D341Med (cell line): ENCODE data around the gene F2RL3.

Experiments used
- DNase-seq: peaks from one replicate; pipeline ENCODE4 v3.0.0; 2012; ENCODE audit warnings: low spot score

The F2RL3 gene

GRCh38 chr19:16894080-16894479, 5.3 kb downstream of the F2RL3 start:
- no peak for DNase-seq

- DNase-seq, result no peak
Measured at GRCh38 chr19:16895467-16896145, 6.8 kb downstream of the F2RL3 start.

GRCh38 chr19:16896146-16897028, 7.6 kb downstream of the F2RL3 start:
- DNase-seq, result peak; percentile 64

DNA sequence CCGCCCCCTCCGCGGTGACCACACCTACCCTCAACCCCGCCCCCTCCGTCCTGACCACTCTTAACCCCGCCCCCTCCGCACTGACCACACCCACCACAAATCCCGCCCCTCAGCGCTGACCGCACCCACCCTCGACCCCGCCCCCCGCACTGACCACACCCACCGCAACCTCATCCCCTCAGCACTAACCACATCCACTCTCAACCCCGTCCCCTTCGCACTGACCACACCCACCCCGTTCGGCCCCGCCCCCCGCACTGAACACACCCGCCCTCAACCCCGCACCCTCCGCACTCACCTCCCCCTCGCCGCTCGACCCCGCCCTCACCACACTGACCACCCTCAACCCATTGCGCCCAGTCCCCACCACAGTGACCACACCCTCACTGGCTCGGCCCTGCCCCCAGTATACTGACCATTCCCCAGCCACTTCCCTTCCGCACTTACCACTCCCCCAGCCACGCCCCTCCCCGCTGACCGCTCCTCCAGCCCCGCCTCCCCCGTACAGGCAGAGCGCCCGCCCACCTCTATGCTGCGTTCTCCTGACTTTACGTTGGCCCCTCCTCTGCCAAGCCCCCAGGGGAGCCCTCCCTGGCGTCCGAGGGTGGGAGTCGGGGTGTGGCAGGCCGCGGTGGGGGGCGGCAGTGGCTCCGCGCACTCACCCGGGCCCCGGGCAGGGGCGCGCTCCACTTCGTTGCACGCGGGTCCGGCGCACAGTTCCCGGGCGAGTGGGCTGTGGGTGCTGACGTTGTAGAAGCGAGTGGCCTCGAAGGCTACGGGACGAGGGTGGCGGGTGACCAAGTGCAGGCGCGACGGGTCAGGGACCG, 8.4 kb downstream of the F2RL3 start:
- peak; percentile 90 for DNase-seq

- peak; percentile 64 for DNase-seq
Measured at GRCh38 chr19:16897856-16898161, 9.0 kb downstream of the F2RL3 start.

GRCh38 chr19:16898361-16899015, 9.7 kb downstream of the F2RL3 start:
- no peak for DNase-seq

DNA sequence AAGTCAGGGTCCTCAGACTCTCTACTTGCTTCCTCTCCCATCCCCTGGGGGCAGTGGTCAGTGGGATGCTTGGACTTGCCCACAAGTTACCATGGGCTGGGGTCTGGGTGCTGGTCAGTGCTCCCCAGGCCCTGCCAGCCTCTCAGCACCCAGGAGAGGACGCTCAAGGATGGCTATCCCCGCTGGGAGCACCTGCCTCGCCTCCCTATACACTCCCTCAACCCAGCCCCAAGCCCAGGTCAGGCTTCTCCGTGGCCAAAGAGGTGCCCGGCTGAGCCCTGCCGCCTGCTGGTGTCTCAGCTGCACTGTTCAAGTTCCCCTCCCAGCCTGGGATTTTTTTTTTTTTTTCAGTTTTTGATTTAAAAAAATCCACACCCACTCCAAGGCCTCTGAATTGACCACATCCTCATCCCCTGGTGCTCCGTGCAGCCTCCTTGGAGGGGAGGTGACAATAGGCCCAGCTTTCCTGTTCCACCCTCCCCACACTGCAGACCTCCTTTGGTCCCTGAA, 10.8 kb downstream of the F2RL3 start:
- peak; percentile 64 for DNase-seq

- DNase-seq, result no peak
Measured at GRCh38 chr19:16901491-16902175, 12.8 kb downstream of the F2RL3 start.

GRCh38 chr19:16902545-16902944, 13.7 kb downstream of the F2RL3 start:
- DNase-seq, result no peak

DNA sequence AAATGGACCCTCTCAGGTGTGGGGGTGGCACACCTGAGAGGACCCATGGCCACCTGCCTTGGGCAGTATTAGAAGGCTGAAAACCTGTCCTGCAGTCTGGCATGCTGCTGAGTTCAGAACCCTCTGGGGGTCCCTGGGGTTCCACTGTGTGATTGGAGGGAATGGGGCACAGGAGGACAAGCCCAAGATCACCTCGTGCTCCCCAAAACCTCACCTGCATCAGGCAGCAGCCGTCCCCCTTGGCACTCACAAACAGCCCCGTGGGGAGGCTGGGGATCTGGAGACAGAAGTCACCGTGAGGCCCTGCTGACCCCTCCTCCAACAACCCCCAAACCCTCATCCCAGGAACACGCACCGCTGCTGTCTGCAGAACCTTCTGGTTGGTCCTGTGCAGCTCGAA, 14.5 kb downstream of the F2RL3 start:
- DNase-seq, result no peak

DNA sequence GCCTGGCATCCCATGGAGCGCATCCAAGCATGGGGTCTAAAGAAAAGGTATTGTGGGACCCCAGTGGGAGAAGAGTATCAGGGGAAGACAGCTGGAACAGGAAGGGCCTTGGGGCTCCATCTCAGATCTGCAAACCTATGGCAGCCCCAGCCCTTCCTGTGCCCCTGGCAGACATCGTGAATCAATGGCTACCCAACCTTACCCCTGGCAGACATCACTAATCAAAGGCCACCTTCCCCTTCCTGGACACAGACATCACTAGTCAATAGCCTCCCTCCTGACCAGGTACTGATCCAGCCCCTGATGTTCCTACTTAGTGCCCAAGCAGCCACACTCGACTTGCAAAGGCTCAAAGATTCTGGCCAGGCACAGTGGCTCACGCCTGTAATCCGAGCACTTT, 15.8 kb downstream of the F2RL3 start:
- no peak for DNase-seq

- peak; percentile 15 for DNase-seq
Measured at GRCh38 chr19:16908759-16909158, 20.0 kb downstream of the F2RL3 start.

GRCh38 chr19:16911046-16911445, 22.2 kb downstream of the F2RL3 start:
- DNase-seq, result no peak

DNA sequence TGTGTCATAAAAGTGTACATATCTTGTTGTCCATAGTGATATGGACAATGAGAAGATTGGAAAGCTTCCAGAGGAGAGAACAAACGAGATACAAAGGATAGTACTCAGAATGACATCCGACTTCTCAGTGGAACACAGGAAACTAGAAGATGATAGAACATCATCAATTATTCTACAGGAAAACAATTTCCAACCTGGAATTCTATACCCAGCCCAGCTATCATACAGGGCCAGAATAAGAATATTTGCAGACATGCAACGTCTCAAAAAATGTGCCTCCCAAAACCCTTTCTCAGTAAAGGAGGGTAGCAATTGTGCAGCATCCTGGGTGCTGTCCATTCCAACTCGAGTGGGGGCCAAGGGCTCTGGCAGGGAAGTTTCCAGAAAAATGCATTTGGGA, 24.0 kb downstream of the F2RL3 start:
- DNase-seq, result no peak

GRCh38 chr19:16914421-16914820, 25.6 kb downstream of the F2RL3 start:
- no peak for DNase-seq

DNA sequence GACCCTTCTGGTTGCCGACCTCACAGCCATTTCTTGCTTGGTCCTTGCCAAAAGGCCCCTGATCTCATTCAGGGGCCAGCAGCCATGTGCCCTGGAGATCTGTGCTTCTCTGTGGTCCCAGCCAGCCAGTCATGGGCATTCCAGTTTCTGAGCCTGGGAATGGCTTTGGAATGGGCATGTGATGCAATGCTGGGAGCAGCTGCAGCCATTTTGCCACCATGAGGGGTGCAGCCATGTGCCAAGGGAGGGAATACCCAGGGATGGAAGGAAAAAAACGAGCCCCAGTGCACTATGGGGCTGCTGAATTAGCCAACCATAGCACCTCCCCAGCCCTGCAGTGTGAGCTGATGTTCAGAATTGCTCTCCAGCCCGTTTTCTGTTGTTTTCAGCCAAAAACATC, 26.3 kb downstream of the F2RL3 start:
- no peak for DNase-seq

GRCh38 chr19:16915734-16916133, 26.9 kb downstream of the F2RL3 start:
- no peak for DNase-seq

GRCh38 chr19:16917401-16917800, 28.6 kb downstream of the F2RL3 start:
- no peak for DNase-seq

DNA sequence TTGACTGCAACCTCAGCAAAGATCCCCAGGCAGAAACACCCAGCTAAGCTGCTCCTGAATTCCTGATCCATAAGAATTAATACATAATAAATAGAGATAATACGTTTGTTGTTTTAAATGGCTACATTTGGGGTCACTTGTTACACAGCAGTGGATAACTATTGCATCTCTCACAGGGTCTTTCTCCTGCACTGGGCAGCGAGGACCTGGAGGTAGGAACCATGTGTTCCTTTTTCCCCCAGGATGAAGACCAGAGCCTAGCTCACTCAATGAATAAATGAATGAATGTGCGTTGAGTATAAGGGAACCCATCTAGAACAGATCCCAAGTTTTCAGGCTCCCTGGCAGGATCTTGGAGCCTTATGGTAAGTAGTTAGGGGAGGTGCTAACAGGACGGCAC, 30.7 kb downstream of the F2RL3 start:
- DNase-seq, result no peak

DNA sequence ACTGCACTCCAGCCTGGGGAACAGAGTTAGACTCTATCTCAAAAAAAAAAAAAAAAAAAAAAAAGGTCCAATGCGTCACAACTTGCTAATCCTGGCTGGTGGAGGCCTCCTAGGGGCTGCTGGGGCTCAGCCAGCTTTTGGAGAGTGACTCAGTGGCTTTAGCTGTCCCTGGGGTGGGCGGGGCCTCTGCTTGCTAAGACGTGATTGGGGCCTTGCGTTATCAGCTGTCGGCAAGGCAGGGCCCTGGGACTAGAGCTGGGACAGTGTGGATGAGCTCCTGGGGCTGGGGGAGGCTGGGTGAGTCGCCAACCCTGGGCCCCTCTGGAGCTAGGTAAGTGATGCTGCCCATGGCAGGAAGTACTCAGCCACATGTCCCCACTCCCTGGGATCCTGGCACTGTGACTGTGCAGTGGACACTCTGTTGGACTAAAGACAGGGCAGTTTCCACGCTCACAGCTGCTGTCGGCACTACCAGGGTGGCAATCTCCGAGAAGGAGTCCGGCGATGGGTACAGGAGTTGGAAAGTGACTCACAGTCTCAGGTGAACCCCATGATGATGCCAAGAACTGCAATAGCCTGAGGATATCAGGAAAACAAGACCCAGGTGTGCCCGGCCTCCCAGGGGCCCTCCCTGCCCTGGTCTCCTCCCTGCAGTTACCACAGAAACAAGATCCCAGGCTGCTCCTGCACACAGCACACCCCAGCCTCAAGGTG, 32.2 kb downstream of the F2RL3 start:
- DNase-seq, result peak; percentile 12
